NCI-H2171 treated with DMSO at 0.1 percent for 48 hours (cell line): ENCODE results near the gene RPP14.

Source experiments
- DNase-seq: peaks from one replicate; lab custom pipeline; 2025; lab: John Stamatoyannopoulos, UW

RPP14 gene

GRCh38 chr3:58291671-58292338 lies 14.2 kb upstream of the RPP14 start:
- DNase-seq: no peak

- no peak for DNase-seq
These were observed 13.2 kb upstream of the RPP14 start for GRCh38 chr3:58292866-58293265.

GRCh38 chr3:58293516-58293915 lies 12.5 kb upstream of the RPP14 start:
- no peak for DNase-seq

- no peak for DNase-seq
These were observed 9.8 kb upstream of the RPP14 start for GRCh38 chr3:58296269-58296668.

- no peak for DNase-seq
These were observed 9.2 kb upstream of the RPP14 start for GRCh38 chr3:58296843-58297242.

- no peak for DNase-seq
These were observed 7.9 kb upstream of the RPP14 start for GRCh38 chr3:58298190-58298589.

GRCh38 chr3:58299075-58299474 lies 7.0 kb upstream of the RPP14 start:
- no peak for DNase-seq

- peak; percentile 16 for DNase-seq
These were observed 6.1 kb upstream of the RPP14 start for GRCh38 chr3:58299839-58300516.

- peak; percentile 29 for DNase-seq
These were observed 1.7 kb downstream of the RPP14 start for GRCh38 chr3:58307639-58308215.

- DNase-seq: no peak
These were observed 2.7 kb downstream of the RPP14 start for GRCh38 chr3:58308728-58309127.

GRCh38 chr3:58317811-58318210 lies 11.8 kb downstream of the RPP14 start:
- no peak for DNase-seq

- no peak for DNase-seq
These were observed 15.7 kb downstream of the RPP14 start for GRCh38 chr3:58321791-58322190.

GRCh38 chr3:58322793-58323192 lies 16.7 kb downstream of the RPP14 start:
- DNase-seq: no peak

GRCh38 chr3:58323529-58324390 lies 17.7 kb downstream of the RPP14 start:
- no peak for DNase-seq

GRCh38 chr3:58324391-58325390 lies 18.6 kb downstream of the RPP14 start:
- DNase-seq: no peak

GRCh38 chr3:58325525-58325992 lies 19.5 kb downstream of the RPP14 start:
- DNase-seq: no peak

- DNase-seq: no peak
These were observed 20.3 kb downstream of the RPP14 start for GRCh38 chr3:58326267-58326900.

- DNase-seq: no peak
These were observed 23.3 kb downstream of the RPP14 start for GRCh38 chr3:58329150-58329921.

GRCh38 chr3:58329922-58330413 lies 23.9 kb downstream of the RPP14 start:
- no peak for DNase-seq
